Myocyte (in vitro differentiated cells): ENCODE measurements around the gene NTM. TPM values are rescaled to one million over a fixed set of nuclear protein-coding genes. Genes with fewer than 3 reads are reported as not detected.
"Not testable (repeated sequence)": the region's sequence is repeated elsewhere in the genome, so short reads cannot be mapped to it uniquely, and the experiment has no call there.

Experiments
- DNase-seq: peaks from one replicate; pipeline ENCODE4 v3.0.0-alpha.2; 2012; ENCODE audit warnings: low read depth
- total RNA-seq: library from RNA; depleted of rRNA; stranded (reverse); fragments of >200 nt; gene quantifications from 2 replicates; pipeline ENCODE4 v1.2.3, GENCODE V29; 2014

The NTM gene
- total RNA-seq, 1 donor from 2014 or later, result 41.5 TPM

DNA sequence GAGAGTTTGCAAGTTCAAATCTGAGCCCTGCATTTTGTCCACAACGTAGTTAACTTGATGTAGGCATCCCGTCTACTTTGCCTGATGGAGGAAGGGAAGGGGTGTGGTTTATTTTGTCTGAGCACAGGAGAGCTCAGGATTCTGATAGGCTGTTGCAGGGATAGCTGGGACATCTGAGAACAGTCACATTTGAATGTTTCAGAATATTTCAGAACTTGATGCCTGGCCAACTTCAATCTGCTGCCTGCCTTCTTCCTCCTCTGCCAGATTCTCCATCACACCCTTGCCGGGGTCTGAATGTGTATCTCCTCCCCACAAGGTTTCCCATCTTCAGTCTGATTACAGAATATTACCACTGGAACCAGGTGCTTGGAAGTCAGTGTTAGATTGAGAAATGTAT, 51.6 kb downstream of the NTM start:
- DNase-seq, result no peak

- DNase-seq, result no peak
These were observed 52.1 kb downstream of the NTM start for GRCh38 chr11:131422496-131422895.

DNA sequence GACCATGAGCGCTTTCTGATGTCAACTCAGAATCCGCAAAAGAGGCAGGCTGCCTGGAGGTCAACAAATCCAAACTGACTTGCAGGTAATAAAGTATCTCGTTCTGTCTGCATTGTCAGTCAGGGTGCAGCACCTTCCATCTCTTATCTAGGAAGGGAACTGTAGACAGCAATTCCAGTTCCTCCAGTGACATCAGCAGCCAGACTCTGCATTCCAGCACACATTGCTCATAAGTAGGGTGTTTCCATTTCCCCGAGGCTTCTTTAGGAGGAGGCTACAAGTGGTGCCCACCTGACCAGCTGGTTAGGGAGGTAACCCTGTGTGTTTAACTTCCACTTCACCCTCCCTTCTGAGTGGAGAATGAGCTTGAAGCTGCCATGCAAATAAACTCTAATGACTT, 53.3 kb downstream of the NTM start:
- peak; percentile 20 for DNase-seq

DNA sequence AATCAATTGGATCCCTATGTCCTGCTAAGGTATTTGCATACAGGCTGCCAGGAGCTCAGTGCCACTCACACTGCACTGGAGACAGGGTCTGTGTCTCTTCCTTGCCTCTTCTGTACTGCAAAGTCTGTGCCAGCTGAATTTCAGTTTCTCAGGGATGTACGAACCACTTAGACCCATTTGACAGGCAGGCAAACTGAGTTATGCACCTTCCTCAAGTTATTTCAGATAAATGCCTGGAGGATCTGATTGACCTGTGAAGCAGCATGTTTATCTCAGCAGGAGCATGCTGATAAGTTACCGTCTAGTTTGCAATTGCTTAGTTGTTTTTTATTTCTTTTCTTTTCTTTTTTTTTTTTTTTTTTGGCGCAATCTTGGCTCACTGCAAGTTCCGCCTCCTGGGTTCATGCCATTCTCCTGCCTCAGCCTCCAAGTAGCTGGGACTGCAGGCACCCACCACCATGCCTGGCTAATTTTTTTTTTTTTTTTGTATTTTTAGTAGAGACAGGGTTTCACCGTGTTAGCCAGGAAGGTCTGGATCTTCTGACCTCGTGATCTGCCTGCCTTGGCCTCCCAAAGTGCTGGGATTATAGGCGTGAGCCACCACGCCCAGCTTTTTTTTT, 54.0 kb downstream of the NTM start:
- DNase-seq, result not testable (repeated sequence)

DNA sequence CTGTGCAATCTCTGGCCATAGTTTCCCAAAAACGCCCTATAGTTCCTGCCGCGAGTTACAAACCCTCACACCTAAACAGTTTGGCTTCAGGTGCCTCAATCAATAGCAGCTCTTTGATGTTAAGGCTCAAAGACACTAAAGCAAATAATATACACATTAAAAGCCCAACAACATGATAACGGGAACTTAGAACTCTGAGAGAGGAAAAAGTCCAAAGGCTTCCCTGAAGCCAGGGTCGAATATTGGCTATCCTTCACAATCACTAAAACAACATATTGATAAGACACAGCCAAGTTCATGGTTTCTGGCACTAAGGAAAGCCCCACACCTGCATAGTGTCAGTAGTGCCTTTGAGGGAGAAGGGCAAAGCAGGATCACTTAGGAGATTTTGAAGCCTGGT, 54.9 kb downstream of the NTM start:
- no peak for DNase-seq

- no peak for DNase-seq
These were observed 58.4 kb downstream of the NTM start for GRCh38 chr11:131428853-131429252.

DNA sequence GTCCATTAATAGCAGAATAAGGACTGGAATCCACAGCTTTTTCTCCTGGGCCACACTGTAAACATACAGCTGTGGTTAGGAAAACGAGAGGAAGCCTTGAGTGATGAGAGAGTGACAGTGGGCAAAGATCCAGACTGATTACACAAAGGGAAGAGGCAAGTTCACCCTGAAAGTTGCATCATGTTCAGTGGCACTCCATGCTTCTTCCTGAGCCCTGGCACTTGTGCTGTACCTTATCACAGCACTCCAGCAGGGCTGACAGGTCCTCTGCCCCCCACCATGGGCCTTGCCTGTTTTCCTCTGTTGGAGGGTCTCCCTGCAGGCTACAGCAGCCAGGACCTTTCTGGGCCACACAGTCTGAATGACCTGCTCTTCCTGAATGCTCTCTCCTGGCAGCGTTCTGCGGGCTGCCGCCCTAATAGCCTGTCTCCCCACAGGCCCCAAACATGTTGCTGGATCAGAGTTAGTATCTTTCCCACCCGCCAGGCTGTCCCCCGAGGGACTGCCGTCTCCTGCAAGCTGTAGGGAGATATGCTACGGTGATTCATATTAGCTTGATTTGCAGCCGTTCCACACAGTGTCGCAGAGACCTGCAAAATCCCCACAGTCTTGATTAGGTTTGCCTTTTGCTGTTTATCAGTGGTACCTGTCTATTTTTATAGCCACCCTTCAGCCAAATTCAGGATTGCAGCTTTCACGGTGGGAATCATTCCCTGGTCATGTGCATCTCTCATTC, 60.2 kb downstream of the NTM start:
- DNase-seq, result peak; percentile 13

- DNase-seq, result peak; percentile 30
These were observed 70.8 kb downstream of the NTM start for GRCh38 chr11:131441051-131441810.

DNA sequence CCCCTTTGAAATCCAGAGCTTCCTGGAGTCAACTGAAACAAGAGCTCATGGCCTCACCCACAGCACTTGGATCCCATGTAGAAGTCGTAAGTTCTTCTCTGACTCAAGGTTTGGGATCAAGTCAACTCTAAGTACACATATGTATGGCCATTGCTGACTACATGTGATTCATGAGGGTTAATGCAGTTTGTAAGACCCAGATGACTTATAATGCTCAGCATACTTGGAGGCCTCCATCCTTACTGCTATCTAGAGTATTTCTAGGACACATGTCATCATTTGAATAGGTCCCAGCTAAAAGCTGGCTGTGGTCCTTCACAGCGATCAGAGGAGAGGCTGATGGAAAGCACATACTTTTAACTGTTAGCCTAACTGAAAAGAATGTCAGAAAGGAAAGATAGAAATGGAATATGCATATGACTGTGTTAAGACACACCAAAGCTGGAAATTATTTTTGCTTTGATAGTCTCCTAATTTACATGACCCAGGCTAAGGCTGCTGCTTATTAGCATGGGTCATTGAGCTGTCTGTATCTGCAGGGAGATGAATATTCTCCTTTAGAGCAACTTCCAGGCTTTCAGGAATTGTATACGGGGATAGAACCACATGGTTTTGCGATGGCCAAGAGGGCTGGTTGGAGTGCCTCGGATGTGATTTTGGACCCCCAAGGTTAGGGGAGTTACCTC, 76.3 kb downstream of the NTM start:
- DNase-seq, result no peak

- no peak for DNase-seq
These were observed 76.9 kb downstream of the NTM start for GRCh38 chr11:131447277-131447815.

GRCh38 chr11:131447898-131448297, 77.5 kb downstream of the NTM start:
- DNase-seq, result no peak

GRCh38 chr11:131449036-131450019, 78.9 kb downstream of the NTM start:
- DNase-seq, result no peak

DNA sequence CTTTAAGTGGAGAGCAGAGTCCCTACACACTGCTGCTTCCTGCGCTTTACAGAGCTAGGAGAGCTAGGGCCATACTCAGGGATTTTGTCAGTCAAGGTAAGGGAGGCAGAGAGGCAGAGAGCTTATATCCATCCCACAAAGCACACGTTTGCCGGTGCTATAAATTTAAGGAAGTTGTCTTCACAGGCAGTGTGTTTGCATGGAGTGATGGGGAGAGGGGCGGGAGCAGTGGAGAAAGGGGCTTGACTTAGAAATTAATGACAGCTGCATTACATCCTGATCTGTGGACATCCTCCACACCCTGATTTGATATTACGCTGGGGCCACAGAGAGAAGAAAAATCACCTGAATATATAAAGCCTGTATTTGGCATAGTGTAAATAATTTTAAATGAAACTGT, 84.1 kb downstream of the NTM start:
- DNase-seq, result no peak

GRCh38 chr11:131454989-131455388, 84.6 kb downstream of the NTM start:
- DNase-seq, result peak; percentile 5

DNA sequence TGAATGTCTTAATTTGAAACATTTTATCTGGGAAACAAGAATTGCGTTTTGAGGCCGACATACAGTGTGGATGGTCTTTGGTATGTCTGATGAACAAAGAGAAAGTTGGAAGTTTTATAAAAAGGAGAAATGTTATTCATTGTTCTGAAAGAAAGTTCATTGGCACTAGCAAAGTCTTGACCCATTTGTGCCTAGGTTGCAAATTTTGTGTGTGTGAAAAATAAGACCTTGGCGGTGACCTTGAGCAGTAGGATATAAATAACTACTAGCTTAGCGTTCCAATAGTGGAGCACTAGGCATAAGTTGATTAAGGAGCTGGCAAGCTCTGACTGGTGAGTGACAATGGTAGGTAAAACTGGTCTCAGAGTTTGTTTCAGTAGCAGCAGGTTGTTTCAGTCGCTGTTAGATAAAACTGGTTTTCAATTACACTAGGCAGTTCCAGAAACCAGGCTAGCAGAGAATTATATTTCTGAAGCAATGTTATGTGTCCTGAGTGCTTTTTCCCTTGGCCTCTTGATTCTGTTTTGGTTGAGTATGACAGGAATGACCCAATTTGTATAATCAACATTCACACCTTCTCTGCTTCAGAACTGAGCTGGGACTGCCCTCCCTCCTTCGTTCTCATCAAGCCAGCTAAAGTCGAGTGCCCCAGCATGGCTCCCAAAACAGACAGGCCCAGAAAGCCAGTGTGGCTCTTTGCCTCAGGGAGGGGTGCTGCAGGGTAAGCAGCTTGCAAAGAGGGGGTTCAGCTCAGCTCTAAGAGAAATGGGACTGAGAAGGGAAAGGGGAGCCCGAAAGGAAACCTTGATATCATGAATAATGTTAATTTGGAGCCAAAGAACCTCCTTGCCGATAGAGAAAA, 85.7 kb downstream of the NTM start:
- no peak for DNase-seq

DNA sequence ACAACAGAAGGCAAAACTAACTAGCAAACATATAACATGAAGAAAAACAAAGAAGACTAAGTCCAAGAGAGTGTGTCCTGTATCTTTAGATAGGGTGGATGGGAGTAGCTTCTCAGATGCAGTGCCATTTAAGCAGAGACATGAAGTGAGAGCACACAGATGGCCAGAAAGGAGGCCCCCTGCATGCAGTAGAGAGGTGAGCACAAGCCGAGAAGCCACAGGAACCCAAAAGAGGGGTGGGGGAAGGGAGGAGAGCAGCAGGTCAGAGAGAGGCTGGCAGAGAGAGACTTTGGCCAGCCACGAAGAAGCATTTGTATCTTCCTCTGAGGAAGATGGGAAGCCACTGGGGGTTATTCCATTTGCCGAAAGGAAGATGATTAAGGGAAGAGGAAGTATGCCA, 86.7 kb downstream of the NTM start:
- no peak for DNase-seq

GRCh38 chr11:131458421-131458820, 88.0 kb downstream of the NTM start:
- DNase-seq, result no peak

DNA sequence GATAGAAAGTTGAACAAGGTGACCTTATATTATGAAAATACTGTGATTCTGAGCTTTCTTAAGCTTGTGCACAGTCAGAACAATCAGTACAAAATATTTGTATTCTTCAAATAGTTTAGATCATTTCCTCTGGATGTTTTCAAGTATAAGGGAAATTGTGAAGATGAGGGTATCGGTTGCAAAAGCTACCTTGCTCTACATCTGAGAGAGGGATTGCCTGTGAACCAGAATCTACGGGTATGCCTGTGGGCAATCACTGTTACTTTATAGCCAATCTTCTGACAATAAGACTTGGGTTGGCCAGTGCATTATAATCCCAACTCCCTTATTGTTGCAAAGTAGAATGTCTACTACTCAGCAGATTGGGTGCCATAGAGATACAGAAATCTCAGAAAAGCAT, 90.5 kb downstream of the NTM start:
- no peak for DNase-seq

DNA sequence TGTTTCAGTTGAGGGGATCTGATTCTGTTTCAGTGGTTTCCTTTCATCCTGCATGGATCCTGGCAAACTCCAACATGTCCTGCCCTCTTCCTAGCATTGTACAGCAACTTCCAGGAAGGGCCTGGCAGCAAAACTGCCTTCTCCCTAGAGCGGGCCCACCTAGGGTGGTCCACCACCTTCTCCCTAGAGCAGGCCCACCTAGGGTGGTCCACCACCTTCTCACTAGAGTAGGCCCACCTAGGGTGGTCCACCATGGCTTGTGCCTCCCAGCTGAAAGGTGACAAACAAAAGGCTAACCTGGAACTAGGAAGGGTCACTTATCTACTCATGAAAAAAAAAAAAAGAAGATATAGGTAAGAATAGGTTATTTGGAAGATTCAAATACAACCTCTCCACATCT, 92.2 kb downstream of the NTM start:
- no peak for DNase-seq
